Neuronal stem cell (in vitro differentiated cells): ENCODE data around the gene MEGF8.
"Not testable (repeated sequence)": the region's sequence is repeated elsewhere in the genome, so short reads cannot be mapped to it uniquely, and the experiment has no call there.

Experiments used
- DNase-seq: peaks from one replicate; pipeline ENCODE4 v3.0.0-alpha.2; 2013; ENCODE audit warnings: low spot score
- H2AFZ ChIP-seq: one replicate; pipeline ENCODE4 v1.6.1; 2013; ENCODE audit warnings: mild to moderate bottlenecking, low read length, inconsistent platforms
- H2AK5ac ChIP-seq: 2 replicates; pipeline ENCODE4 v1.6.1; 2013; ENCODE audit warnings: low read depth, mild to moderate bottlenecking, inconsistent platforms, low read length, moderate library complexity, mixed read lengths
- H2BK120ac ChIP-seq: 2 replicates; pipeline ENCODE4 v1.6.1; 2013; ENCODE audit warnings: low read depth, mild to moderate bottlenecking, inconsistent platforms, low read length, moderate library complexity, mixed read lengths
- H2BK12ac ChIP-seq: one replicate; pipeline ENCODE4 v1.6.1; 2013; ENCODE audit warnings: low read length, inconsistent platforms
- H2BK15ac ChIP-seq: 2 replicates; pipeline ENCODE4 v1.6.1; 2013; ENCODE audit warnings: mild to moderate bottlenecking, low read length, inconsistent platforms, mixed read lengths
- H2BK5ac ChIP-seq: one replicate; pipeline ENCODE4 v1.6.1; 2013; ENCODE audit warnings: inconsistent platforms, mild to moderate bottlenecking, low read length, moderate library complexity
- H3K14ac ChIP-seq: one replicate; pipeline ENCODE4 v1.6.1; 2013; ENCODE audit warnings: low read length, inconsistent platforms
- H3K18ac ChIP-seq: 2 replicates; pipeline ENCODE4 v1.6.1; 2013; ENCODE audit warnings: low read length, inconsistent platforms
- H3K23ac ChIP-seq: 2 replicates; pipeline ENCODE4 v1.6.1; 2013; ENCODE audit warnings: low read depth, mild to moderate bottlenecking, mixed read lengths, low read length, inconsistent platforms; ENCODE audit not compliant: poor library complexity
- H3K27ac ChIP-seq: replicated peaks from 3 replicates; pipeline ENCODE4 v1.5.1; 2013; ENCODE audit warnings: low read length, inconsistent platforms
- H3K27me3 ChIP-seq, 3 experiments: 2 replicates each; pipeline ENCODE4 v1.6.1; 2013; ENCODE audit warnings: low read length in 3 of 3, mild to moderate bottlenecking in 2 of 3, inconsistent platforms in 1 of 3, low read depth in 1 of 3, mixed read lengths in 1 of 3, moderate library complexity in 1 of 3; ENCODE audit not compliant: control insufficient read depth in 3 of 3, insufficient read depth in 3 of 3
- H3K36me3 ChIP-seq, 2 donors: replicated peaks in 1 of 2; 2 replicates each; pipeline ENCODE4 v1.6.1; 2013; ENCODE audit warnings: low read length in 2 of 2; ENCODE audit not compliant: control insufficient read depth in 2 of 2, insufficient read depth in 2 of 2
- H3K4ac ChIP-seq: 2 replicates; pipeline ENCODE4 v1.6.1; 2013; ENCODE audit warnings: inconsistent platforms, mild to moderate bottlenecking, low read length, moderate library complexity
- H3K4me1 ChIP-seq, 2 donors: 1 replicate in 1 of 2; 2 replicates in 1 of 2; pipeline ENCODE4 v1.6.1; 2013; ENCODE audit warnings: low read length in 2 of 2, low read depth in 1 of 2; ENCODE audit not compliant: control insufficient read depth in 2 of 2, insufficient read depth in 1 of 2
- H3K4me2 ChIP-seq: one replicate; pipeline ENCODE4 v1.6.1; 2013; ENCODE audit warnings: mild to moderate bottlenecking, low read length, inconsistent platforms; ENCODE audit not compliant: insufficient read depth, poor library complexity, severe bottlenecking
- H3K4me3 ChIP-seq, 2 donors: 2 replicates each; pipeline ENCODE4 v1.5.1; 2013; ENCODE audit warnings: low read length in 2 of 2, mild to moderate bottlenecking in 2 of 2, inconsistent platforms in 1 of 2, moderate library complexity in 1 of 2
- H3K79me1 ChIP-seq: one replicate; pipeline ENCODE4 v1.6.1; 2013; ENCODE audit warnings: low read depth, mild to moderate bottlenecking, inconsistent platforms, low read length, moderate library complexity
- H3K9ac ChIP-seq: one replicate; pipeline ENCODE4 v1.6.1; 2013; ENCODE audit warnings: mild to moderate bottlenecking, low read depth, low read length, inconsistent platforms; ENCODE audit not compliant: poor library complexity
- H3K9me3 ChIP-seq, 2 donors: replicated peaks in 1 of 2; 2 replicates each; pipeline versions ENCODE3 to v1.6.1; 2013; ENCODE audit warnings: low read length in 2 of 2, mild to moderate bottlenecking in 2 of 2, inconsistent platforms in 1 of 2, low read depth in 1 of 2, mixed read lengths in 1 of 2, moderate library complexity in 1 of 2; ENCODE audit not compliant: control insufficient read depth in 2 of 2, insufficient read depth in 1 of 2
- H4K8ac ChIP-seq: one replicate; pipeline ENCODE4 v1.6.1; 2013; ENCODE audit warnings: low read depth, mild to moderate bottlenecking, inconsistent platforms, low read length, moderate library complexity
- H4K91ac ChIP-seq: one replicate; pipeline ENCODE4 v1.6.1; 2013; ENCODE audit warnings: low read length, low read depth, mild to moderate bottlenecking, inconsistent platforms; ENCODE audit not compliant: poor library complexity
- WGBS, 2 donors: extraction: QIAGEN DNeasy Blood & Tissue Kit; methylation state at CpG; one replicate each; pipeline ENCODE4 v1.1.7; 2013; ENCODE audit warnings: missing lambda C conversion rate in 2 of 2, mixed read lengths in 1 of 2; ENCODE audit not compliant: insufficient read length in 2 of 2, insufficient replicate concordance in 1 of 2; ENCODE audit errors: extremely low coverage in 2 of 2; 5-methylcytosine and 5-hydroxymethylcytosine counted together

Gene MEGF8

DNA sequence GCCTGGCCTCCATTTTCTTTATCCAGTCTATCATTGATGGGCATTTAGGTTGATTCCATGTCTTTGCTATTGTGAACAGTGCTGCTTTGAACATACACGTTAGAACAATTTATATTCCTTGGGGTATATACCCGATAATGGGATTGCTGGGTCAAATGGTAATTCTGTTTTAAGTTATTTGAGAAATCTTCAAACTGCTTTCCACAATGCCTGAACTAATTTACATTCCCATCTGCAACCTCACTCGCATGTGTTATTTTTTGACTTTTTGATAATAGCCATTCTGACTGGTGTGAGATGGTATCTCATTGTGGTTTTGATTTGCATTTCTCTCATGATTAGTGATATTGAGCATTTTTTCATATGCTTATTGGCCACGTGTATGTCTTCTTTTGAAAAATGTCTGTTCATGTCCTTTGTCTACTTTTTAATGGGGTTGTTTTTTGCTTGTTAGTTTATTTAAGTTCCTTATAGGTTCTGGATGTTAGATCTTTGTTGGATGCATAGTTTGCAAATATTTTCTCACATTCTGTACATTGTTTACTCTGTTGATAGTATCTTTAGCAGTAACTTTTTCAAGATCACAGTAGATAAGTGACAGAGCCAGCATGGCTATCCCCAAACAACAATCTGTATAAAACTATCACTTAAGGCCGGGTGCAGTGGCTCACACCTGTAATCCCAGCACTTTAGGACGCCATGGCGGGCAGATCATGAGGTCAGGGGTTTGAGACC lies 13.9 kb downstream of the MEGF8 start:
- H3K23ac ChIP-seq, H3K18ac ChIP-seq: not testable (repeated sequence)
- H3K36me3 ChIP-seq, result peaks cover 12 to 62% of the 10 kb centered on the region in 2 donors

DNA sequence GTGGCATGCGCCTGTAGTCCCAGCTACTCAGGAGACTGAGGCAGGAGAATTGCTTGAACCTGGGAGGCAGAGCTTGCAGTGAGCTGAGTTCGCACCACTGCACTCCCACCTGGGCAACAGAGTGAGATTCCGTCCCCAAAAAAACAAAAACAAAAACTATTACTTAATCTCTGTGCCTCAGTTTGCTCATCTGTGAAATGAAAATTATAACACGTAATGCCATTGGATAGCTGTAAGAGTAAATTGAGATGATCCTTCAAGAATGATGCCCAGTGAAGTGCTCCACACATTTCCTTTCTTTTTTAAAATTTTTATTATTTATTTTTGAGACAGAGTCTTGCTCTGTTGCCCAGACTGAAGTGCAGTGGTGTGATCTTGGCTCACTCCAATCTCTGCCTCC lies 14.5 kb downstream of the MEGF8 start:
- H3K23ac ChIP-seq, H2BK15ac ChIP-seq, H3K4ac ChIP-seq, H3K79me1 ChIP-seq, H2BK120ac ChIP-seq, H4K8ac ChIP-seq, H2BK12ac ChIP-seq, H3K27me3 ChIP-seq, H3K4me3 ChIP-seq, H2AFZ ChIP-seq, H3K9ac ChIP-seq, H3K18ac ChIP-seq, H2AK5ac ChIP-seq, H2BK5ac ChIP-seq, H3K9me3 ChIP-seq, H3K27ac ChIP-seq, DNase-seq, H3K4me1 ChIP-seq, H3K4me2 ChIP-seq, H3K14ac ChIP-seq, H4K91ac ChIP-seq: not testable (repeated sequence)
- peaks cover 14 to 66% of the 10 kb centered on the region in 2 donors for H3K36me3 ChIP-seq
- WGBS, 2 donors, result no CpG with 5 or more reads among the region's 4 CpGs

More for the DNA sequence above, 13.9 kb downstream of the MEGF8 start:
- DNase-seq, H3K4me2 ChIP-seq, H2AFZ ChIP-seq, H3K27ac ChIP-seq, H4K91ac ChIP-seq, H3K9ac ChIP-seq, H4K8ac ChIP-seq, H2BK120ac ChIP-seq, H3K79me1 ChIP-seq, H2BK5ac ChIP-seq, H3K4me3 ChIP-seq, H3K14ac ChIP-seq, H2BK12ac ChIP-seq, H3K9me3 ChIP-seq, H3K4ac ChIP-seq, H3K4me1 ChIP-seq, H2AK5ac ChIP-seq, H2BK15ac ChIP-seq, H3K27me3 ChIP-seq: not testable (repeated sequence)
- WGBS, 2 donors, result no CpG with 5 or more reads among the region's 7 CpGs

DNA sequence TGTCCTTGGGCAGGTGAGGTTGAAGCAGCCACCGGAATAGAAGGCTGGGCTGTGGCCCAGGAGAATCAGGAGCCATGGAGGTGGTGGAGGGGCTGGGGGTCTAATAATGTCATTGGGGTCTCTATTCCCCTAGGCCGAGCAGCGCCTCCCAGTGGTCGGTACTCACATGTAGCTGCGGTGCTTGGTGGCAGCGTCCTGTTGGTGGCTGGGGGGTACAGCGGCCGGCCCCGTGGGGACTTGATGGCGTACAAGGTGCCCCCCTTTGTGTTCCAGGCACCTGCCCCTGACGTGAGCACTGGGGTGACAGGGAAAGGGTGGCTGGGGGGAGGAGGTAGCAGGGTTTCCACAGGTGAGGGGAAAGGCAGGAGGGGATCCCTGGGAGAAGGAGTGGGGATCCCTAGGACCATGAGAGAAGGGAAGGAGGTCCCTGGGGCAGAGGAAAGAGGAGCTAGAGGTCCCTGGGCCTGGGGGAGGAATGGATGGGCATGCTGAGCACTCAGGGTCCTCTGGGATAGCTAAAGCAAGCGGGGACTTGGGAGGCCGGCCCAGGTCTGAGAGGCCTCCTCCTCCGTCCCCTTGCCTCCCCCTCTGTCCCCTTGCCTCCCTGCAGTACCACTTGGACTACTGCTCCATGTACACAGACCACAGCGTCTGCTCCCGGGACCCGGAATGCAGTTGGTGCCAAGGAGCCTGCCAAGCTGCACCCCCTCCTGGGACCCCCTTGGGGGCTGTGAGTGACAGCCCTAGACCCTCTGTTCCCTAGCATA lies 18.1 kb downstream of the MEGF8 start:
- Histone ChIP-seq H3K27me3 (no peaks in the 10 kb centered on the region), H3K36me3 (peaks cover 10 to 54% of the 10 kb centered on the region in 2 donors), H2BK15ac (no peak overlapping the region)

DNA sequence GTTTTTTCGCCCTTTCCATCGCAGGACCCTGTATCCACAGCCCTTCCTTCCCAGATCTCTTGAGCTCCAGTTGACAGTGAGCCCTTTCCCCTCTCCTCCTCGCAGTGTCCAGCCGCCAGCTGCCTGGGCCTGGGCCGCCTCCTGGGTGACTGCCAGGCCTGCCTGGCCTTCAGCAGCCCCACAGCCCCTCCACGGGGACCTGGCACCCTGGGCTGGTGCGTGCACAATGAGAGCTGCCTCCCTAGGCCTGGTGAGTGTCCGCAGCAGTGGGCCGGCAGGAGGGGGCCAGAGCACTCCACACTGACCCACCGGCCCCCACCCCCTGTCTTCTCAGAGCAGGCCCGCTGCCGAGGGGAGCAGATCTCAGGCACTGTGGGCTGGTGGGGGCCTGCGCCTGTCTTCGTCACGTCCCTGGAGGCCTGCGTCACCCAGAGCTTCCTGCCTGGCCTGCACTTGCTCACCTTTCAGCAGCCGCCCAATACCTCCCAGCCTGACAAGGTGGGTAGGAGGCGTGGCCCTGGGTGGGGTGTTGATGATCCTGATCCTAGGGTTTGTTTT lies 19.0 kb downstream of the MEGF8 start:
- no CpG with 5 or more reads among the region's 18 CpGs for WGBS, 2 donors

More for the DNA sequence above, 18.1 kb downstream of the MEGF8 start:
- no peak overlapping the region for H2AFZ ChIP-seq
- no peaks in the 10 kb centered on the region for H3K9me3 ChIP-seq
- no CpG with 5 or more reads among the region's 17 CpGs for WGBS, 2 donors
- no peaks in the 10 kb centered on the region for H3K4me1 ChIP-seq
- peak overlapping the region; percentile 21 for H3K9ac ChIP-seq
- H3K4ac ChIP-seq, result no peak overlapping the region
- H2BK5ac ChIP-seq, result peak overlapping the region; percentile 7
- no peak overlapping the region for H3K18ac ChIP-seq
- H3K14ac ChIP-seq, result no peak overlapping the region
- no peak overlapping the region for H2BK12ac ChIP-seq
- H3K4me3 ChIP-seq, result no peak overlapping the region
- no peak overlapping the region for H3K23ac ChIP-seq
- H3K79me1 ChIP-seq, result peaks cover 6% of the 10 kb centered on the region
- no peak overlapping the region for H4K8ac ChIP-seq
- no peak overlapping the region for H3K27ac ChIP-seq
- H3K4me2 ChIP-seq, result no peak overlapping the region
- no peak overlapping the region for H2BK120ac ChIP-seq
- no peak overlapping the region for H4K91ac ChIP-seq
- H2AK5ac ChIP-seq, result no peak overlapping the region
- no peak for DNase-seq

More for the DNA sequence above, 19.0 kb downstream of the MEGF8 start:
- Histone ChIP-seq H3K18ac (no peak overlapping the region), H3K27me3 (no peaks in the 10 kb centered on the region), H3K4me2 (no peak overlapping the region), H2BK15ac (no peak overlapping the region), H2BK12ac (no peak overlapping the region), H3K79me1 (peaks cover 6% of the 10 kb centered on the region), H2AK5ac (no peak overlapping the region), H3K9ac (no peak overlapping the region), H2BK120ac (no peak overlapping the region), H3K23ac (peak overlapping the region; percentile 80), H3K4ac (no peak overlapping the region), H3K36me3 (peaks cover 10 to 57% of the 10 kb centered on the region in 2 donors), H3K9me3 (no peaks in the 10 kb centered on the region), H3K27ac (no peak overlapping the region), H3K14ac (no peak overlapping the region), H3K4me3 (no peak overlapping the region), H2AFZ (no peak overlapping the region), H4K91ac (no peak overlapping the region), H4K8ac (no peak overlapping the region), H2BK5ac (peak overlapping the region; percentile 24), H3K4me1 (no peaks in the 10 kb centered on the region)
- no peak for DNase-seq
